Activated T-helper 2 cell treated with anti-CD3 and anti-CD28 coated beads, Interferon-gamma antibody, Interleukin-2, Interleukin-4, amounts not matched to agents 10 μg/mL and 5 μg/mL and 100 μg/mL, durations not matched to agents 14 hours and 24 hours and 36 hours (primary cell): ENCODE results near the gene TEF. TPM values are rescaled to one million over a fixed set of nuclear protein-coding genes. Genes with fewer than 3 reads are reported as not detected.
"Not testable (repeated sequence)": the region's sequence is repeated elsewhere in the genome, so short reads cannot be mapped to it uniquely, and the experiment has no call there.

Experiments used
- DNase-seq: peaks from one replicate; pipeline ENCODE4 v3.0.0; 2021; ENCODE audit warnings: low spot score
- H3K27ac Mint-ChIP-seq: one replicate; pipeline ENCODE4 v1.8.0; 2021; ENCODE audit warnings: mixed read lengths
- H3K27me3 Mint-ChIP-seq: one replicate; pipeline ENCODE4 v1.8.0; 2021; ENCODE audit warnings: low read depth, mixed read lengths
- H3K36me3 Mint-ChIP-seq: one replicate; pipeline ENCODE4 v1.8.0; 2021; ENCODE audit warnings: low read depth, mixed read lengths
- H3K4me1 Mint-ChIP-seq: one replicate; pipeline ENCODE4 v1.8.0; 2021; ENCODE audit warnings: low read depth, mixed read lengths
- H3K4me3 Mint-ChIP-seq: one replicate; pipeline ENCODE4 v1.8.0; 2021; ENCODE audit warnings: low read depth, mild to moderate bottlenecking, moderate library complexity, mixed read lengths
- H3K9me3 Mint-ChIP-seq: one replicate; pipeline ENCODE4 v1.8.0; 2021; ENCODE audit warnings: mixed read lengths
- intact Hi-C: fragments of 100-400 bp; cut with micrococcal nuclease; formaldehyde crosslinking; loops from one replicate; pipeline ENCODE4 v1.15.1; 2023
- total RNA-seq: library from RNA; stranded (reverse); gene quantifications from 2 replicates; pipeline ENCODE4 v1.2.3, GENCODE V29; 2022

Gene TEF
- total RNA-seq, 1 donor from 2014 or later, result 1.7 TPM

- Mint-ChIP-seq H3K9me3 (no peaks in the 10 kb centered on the region), H3K27ac (no peak overlapping the region), H3K4me3 (no peak overlapping the region), H3K36me3 (no peaks in the 10 kb centered on the region), H3K27me3 (no peaks in the 10 kb centered on the region), H3K4me1 (peaks cover 11% of the 10 kb centered on the region)
- intact Hi-C loops, result loop anchor here (2.0 kb wide), 1 partner anchor 125 kb away; no protein-coding TSS in a partner anchor
- DNase-seq, result no peak
These were observed 20.3 kb downstream of the TEF start for GRCh38 chr22:41401781-41402648.

- H3K4me1 Mint-ChIP-seq, result peaks cover 11% of the 10 kb centered on the region
- not testable (repeated sequence) for DNase-seq, H3K36me3 Mint-ChIP-seq, H3K9me3 Mint-ChIP-seq, H3K4me3 Mint-ChIP-seq, H3K27ac Mint-ChIP-seq, H3K27me3 Mint-ChIP-seq
- intact Hi-C loops, result loop anchor here (2.0 kb wide), 1 partner anchor 124 kb away; no protein-coding TSS in a partner anchor
These were observed 21.1 kb downstream of the TEF start for GRCh38 chr22:41402851-41403250.

DNA sequence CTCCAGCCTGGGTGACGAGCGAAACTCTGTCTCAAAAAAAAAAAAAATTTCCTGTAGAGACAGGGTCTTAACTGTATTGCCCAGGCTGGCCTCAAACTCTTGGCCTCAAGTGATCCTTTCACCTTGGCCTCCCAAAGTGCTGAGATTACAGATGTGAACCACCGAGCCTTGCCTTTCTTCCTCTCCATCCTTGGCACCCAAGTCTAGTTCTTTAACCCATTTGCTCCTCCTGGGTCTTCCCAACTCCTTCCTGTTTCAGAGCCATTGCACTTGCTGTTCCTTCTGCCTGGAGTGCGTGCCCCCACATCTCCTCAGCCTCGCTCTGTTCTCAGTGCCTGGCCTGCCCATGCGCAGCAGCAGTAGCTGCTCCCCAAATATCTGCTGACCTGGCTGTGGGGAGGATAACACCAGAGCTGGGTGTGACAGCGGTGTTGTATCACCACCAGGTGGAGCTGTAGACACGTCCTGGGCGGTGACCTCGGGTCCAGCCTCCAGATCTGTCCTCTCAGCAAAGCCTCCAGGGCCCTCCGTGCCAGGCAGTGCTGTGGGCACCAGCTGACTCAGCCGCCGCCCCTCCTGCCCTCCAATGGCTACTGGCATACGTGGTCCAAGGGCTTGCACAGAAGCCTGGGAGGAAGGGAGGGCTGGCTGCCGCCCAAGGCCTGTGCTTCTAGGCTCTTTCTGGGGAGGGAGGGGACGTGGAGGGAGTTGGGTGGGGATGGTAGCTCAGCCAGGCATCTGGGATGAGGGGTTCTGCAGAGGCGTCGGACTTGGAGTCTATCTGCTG, 22.0 kb downstream of the TEF start:
- no peak overlapping the region for H3K4me3 Mint-ChIP-seq

DNA sequence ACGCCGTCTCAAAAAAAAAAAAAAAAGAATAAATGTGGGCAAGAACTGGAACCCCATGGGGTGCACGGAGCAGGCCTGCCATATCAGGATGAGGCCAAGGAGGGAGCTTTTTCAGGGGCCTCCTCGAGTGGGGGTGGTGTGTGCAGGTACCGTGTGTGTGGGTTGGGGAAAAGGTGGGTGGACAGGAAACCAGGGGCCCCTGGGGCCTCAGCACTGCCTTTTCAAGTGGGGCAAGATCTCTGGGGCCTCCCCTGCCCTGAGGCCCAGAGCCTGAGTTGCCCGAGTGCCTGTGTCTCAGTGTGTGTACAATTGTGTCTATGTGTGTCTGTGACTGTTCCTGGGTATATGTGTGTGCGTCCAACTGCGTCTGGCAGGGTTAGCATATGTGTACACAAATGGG, 23.8 kb downstream of the TEF start:
- no peak for DNase-seq
- no peaks in the 10 kb centered on the region for H3K9me3 Mint-ChIP-seq

More for the DNA sequence above, 22.0 kb downstream of the TEF start:
- H3K27ac Mint-ChIP-seq, result no peak overlapping the region
- intact Hi-C loops, result loop anchor here (2.0 kb wide), 1 partner anchor 123 kb away; no protein-coding TSS in a partner anchor
- no peaks in the 10 kb centered on the region for H3K27me3 Mint-ChIP-seq
- DNase-seq, result peak; percentile 82
- H3K4me1 Mint-ChIP-seq, result peaks cover 11% of the 10 kb centered on the region
- H3K36me3 Mint-ChIP-seq, result no peaks in the 10 kb centered on the region
- H3K9me3 Mint-ChIP-seq, result no peaks in the 10 kb centered on the region

GRCh38 chr22:41406410-41406809, 24.7 kb downstream of the TEF start:
- Mint-ChIP-seq H3K9me3 (no peaks in the 10 kb centered on the region), H3K27ac (peak overlapping the region; percentile 20), H3K4me1 (peaks cover 11% of the 10 kb centered on the region), H3K4me3 (no peak overlapping the region), H3K36me3 (no peaks in the 10 kb centered on the region), H3K27me3 (no peaks in the 10 kb centered on the region)
- intact Hi-C loops, result no loop called here
- DNase-seq, result no peak

More for the DNA sequence above, 23.8 kb downstream of the TEF start:
- H3K27ac Mint-ChIP-seq, result peak overlapping the region; percentile 18
- H3K4me1 Mint-ChIP-seq, result peaks cover 11% of the 10 kb centered on the region
- intact Hi-C loops, result no loop called here
- H3K4me3 Mint-ChIP-seq, result no peak overlapping the region
- H3K27me3 Mint-ChIP-seq, result no peaks in the 10 kb centered on the region
- H3K36me3 Mint-ChIP-seq, result no peaks in the 10 kb centered on the region

GRCh38 chr22:41407433-41407832, 25.7 kb downstream of the TEF start:
- H3K4me3 Mint-ChIP-seq, result no peak overlapping the region
- no peak overlapping the region for H3K27ac Mint-ChIP-seq
- intact Hi-C loops, result no loop called here
- H3K36me3 Mint-ChIP-seq, result no peaks in the 10 kb centered on the region
- peaks cover 18% of the 10 kb centered on the region for H3K4me1 Mint-ChIP-seq
- no peaks in the 10 kb centered on the region for H3K9me3 Mint-ChIP-seq
- DNase-seq, result no peak
- H3K27me3 Mint-ChIP-seq, result no peaks in the 10 kb centered on the region

DNA sequence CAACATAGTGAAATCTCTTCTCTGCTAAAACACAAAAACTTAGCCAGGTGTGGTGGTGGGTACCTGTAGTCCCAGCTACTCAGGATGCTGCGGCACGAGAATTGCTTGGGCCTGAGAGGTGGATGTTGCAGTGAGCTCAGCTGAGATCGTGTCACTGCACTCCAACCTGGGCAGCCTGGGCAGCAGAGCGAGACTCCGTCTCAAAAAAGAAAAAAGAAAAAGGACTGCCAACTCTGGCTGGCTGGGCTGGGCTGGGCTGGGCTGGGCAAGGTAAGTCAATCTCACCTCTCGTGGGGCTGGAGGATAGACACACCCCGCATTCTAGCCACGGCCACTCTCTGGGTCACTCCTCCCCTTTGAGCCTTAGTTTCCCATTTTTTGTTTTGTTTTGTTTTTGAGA, 26.9 kb downstream of the TEF start:
- Mint-ChIP-seq H3K4me3 (no peak overlapping the region), H3K9me3 (no peaks in the 10 kb centered on the region), H3K27ac (no peak overlapping the region), H3K4me1 (peaks cover 19% of the 10 kb centered on the region), H3K36me3 (no peaks in the 10 kb centered on the region), H3K27me3 (no peaks in the 10 kb centered on the region)
- intact Hi-C loops, result no loop called here
- no peak for DNase-seq

DNA sequence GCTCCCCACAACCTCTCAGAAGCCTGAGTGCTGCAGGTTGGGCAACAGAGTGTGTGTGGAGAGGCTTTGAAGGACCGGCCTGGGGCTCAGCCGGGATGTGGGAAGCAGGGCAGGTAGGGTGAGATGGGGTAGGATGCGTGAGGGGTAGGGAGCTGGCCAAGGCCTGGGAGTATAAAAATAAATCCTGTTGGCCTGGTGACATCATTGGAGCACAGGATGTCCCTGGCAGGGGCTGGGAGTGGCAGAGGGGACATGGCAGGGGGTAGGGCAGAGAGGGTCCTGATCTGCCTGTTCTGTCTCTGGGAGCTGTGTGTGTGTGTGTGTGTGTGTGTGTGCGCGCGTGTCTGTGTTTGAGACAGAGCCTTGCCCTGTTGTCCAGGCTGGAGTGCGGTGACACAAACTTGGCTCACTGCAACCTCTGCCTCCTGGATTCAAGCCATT, 28.6 kb downstream of the TEF start:
- Mint-ChIP-seq H3K4me3 (no peak overlapping the region), H3K4me1 (peaks cover 21% of the 10 kb centered on the region), H3K9me3 (no peaks in the 10 kb centered on the region), H3K27me3 (no peaks in the 10 kb centered on the region), H3K36me3 (no peaks in the 10 kb centered on the region), H3K27ac (no peak overlapping the region)
- intact Hi-C loops, result no loop called here
- DNase-seq, result no peak

DNA sequence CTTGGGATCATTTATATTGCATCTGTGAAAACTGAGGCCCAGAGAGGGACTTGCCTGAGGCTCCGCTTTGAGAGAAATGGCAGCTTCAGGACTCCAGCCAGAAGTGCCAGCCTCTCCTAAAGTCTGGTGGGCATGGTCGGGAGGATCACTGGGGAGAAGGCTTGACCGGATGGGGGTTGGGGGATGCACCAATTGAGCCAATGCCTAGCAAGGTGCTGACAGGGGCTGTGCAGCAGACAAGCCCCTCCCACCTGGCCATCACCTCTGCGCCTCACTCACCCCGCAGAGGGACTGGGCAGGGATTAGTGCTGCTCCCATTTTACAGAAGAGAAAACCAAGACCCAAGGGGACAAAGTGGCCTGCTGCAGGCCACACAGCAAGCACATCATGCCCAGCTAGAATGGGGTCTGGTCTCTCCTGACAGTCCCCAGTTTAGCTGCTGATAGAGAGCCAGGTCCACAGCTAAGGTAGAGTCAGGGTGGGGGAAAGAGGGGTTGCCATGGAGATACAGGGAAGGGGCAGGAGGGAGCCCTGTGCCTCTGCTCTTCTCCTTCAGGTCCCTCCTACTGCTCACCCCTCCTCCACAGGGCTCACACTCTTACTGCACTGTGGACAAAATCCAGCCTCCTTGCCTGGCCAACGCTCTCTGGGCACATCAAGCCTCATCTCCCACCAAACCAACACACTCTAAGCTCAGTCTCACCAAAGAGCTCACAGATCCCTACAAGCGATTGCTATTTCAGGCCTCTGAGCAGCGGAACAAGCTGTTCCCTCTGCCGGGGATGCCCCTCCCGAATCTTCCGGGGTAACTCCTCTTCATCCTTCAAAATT, 29.5 kb downstream of the TEF start:
- no peaks in the 10 kb centered on the region for H3K9me3 Mint-ChIP-seq
- no peak overlapping the region for H3K4me3 Mint-ChIP-seq
- peaks cover 4% of the 10 kb centered on the region for H3K36me3 Mint-ChIP-seq
- intact Hi-C loops, result no loop called here
- no peak for DNase-seq
- no peaks in the 10 kb centered on the region for H3K27me3 Mint-ChIP-seq
- peak overlapping the region; percentile 70 for H3K27ac Mint-ChIP-seq
- peaks cover 21% of the 10 kb centered on the region for H3K4me1 Mint-ChIP-seq

DNA sequence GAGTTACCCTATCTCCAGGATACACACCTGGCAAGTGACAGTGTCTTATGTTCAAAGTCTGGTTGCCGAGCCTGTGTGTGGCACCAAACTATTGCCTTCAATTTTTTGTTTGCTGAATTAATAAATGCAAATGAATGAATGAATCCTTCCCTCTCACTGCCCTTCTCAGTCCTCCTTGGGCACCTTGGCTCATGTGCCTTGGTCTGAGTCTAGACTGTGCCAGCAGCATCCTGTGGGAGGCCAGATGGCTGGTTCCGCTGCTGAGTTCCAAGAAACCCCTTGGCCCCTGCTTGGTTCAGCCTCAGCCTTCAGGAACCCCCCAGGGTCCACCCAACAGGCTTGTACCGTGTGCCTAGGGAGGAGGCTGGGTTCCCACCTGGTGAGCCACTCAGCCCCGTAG, 33.8 kb downstream of the TEF start:
- H3K36me3 Mint-ChIP-seq, result peaks cover 8% of the 10 kb centered on the region
- no peaks in the 10 kb centered on the region for H3K9me3 Mint-ChIP-seq
- intact Hi-C loops, result no loop called here
- H3K27ac Mint-ChIP-seq, result peak overlapping the region; percentile 55
- H3K27me3 Mint-ChIP-seq, result no peaks in the 10 kb centered on the region
- H3K4me1 Mint-ChIP-seq, result peaks cover 19% of the 10 kb centered on the region
- no peak for DNase-seq
- peak overlapping the region; percentile 97 for H3K4me3 Mint-ChIP-seq

GRCh38 chr22:41417622-41418390, 36.1 kb downstream of the TEF start:
- intact Hi-C loops, result no loop called here
- no peak for DNase-seq
- H3K9me3 Mint-ChIP-seq, result no peaks in the 10 kb centered on the region
- peaks cover 8% of the 10 kb centered on the region for H3K36me3 Mint-ChIP-seq
- H3K4me1 Mint-ChIP-seq, result peaks cover 10% of the 10 kb centered on the region
- H3K4me3 Mint-ChIP-seq, result no peak overlapping the region
- no peaks in the 10 kb centered on the region for H3K27me3 Mint-ChIP-seq
- H3K27ac Mint-ChIP-seq, result no peak overlapping the region

DNA sequence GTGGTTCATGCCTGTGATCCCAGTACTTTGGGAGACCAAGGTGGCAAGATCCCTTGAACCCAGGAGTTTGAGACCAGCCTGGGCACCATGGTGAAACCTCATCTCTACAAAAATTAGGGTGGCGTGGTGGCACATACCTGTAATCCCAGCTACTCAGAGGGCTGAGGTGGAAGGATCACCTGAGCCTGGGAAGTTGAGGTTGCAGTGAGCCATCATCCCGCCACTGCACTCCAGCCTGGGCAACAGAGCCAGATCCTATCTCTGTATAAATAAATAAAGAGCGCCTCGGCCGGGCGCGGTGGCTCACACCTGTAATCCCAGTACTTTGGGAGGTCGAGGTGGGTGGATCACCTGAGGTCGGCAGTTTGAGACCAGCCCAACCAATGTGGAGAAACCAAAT, 37.0 kb downstream of the TEF start:
- intact Hi-C loops, result no loop called here
- no peak for DNase-seq
- H3K27ac Mint-ChIP-seq, result no peak overlapping the region
- H3K4me3 Mint-ChIP-seq, result no peak overlapping the region
- peaks cover 10% of the 10 kb centered on the region for H3K4me1 Mint-ChIP-seq
- H3K9me3 Mint-ChIP-seq, result no peaks in the 10 kb centered on the region
- H3K27me3 Mint-ChIP-seq, result no peaks in the 10 kb centered on the region
- peaks cover 11% of the 10 kb centered on the region for H3K36me3 Mint-ChIP-seq
